Heart left ventricle (tissue), 13 donors: ENCODE measurements around the gene MYH10.

Source experiments
- CTCF ChIP-seq, 12 donors: fragments of 200-600 bp; sonication (generic) in 4 of 12; IDR thresholded peaks; one replicate each; pipeline versions ENCODE4 v1.5.0 to v1.8.0; 2018 to 2022; ENCODE audit warnings: antibody characterized with exemption in 12 of 12, mild to moderate bottlenecking in 5 of 12
- POLR2A ChIP-seq, 2 donors: fragments of 450-650 bp; IDR thresholded peaks; one replicate each; pipeline ENCODE4 v1.6.1; 2017; ENCODE audit warnings: antibody characterized with exemption in 2 of 2, mild to moderate bottlenecking in 2 of 2, moderate library complexity in 2 of 2
- donor health status: ischemic (EF 13 %, LVEDD 7.1; RV severe dilation, severe dysfunction).
- donor health status: DM: no; HTN: yes; CAD: no.
- donor health status: DM: no; HTN: no; CAD: no.
- donor health status: ischemic (EF 25% LVEDD 6.9; RV normal size, moderate dysfunction).
- donor health status: ischemic (EF 25% LVEDD 5.7; RV mildly dilated, moderate dysfunction).
- donor health status: ischemic (EF 35%, LVEDD 5.7; RV mildly dilated, moderate dysfunction).
- donor health status: nonischemic (EF 11% LVEDD 7.7; RV severe dilation, severe dysfunction).
- donor health status: DM: yes; HTN: yes; CAD: no.
- donor health status: PGD.
- donor health status: ischemic (EF 29% LVEDD 5.4; RV normal size, mild dysfunction).
- donor health status: nonischemic (EF 23%, LVEDD 6.1; RV moderate dilation, normal function).

- TF ChIP-seq POLR2A (IDR thresholded peaks at IDR 0.05): no peak
- no peak for TF ChIP-seq CTCF (IDR thresholded peaks at IDR 0.05)
Observed at GRCh38 chr17:8466873-8467272, 163.7 kb downstream of the MYH10 start.
